Activated effector memory CD4-positive, alpha-beta T cell treated with anti-CD3 and anti-CD28 coated beads, Interleukin-2, amount 50 U/mL, for 16 hours (primary cell): Measurements from ENCODE around the gene ALPK3.

ENCODE experiments used
- DNase-seq: peaks from one replicate; pipeline ENCODE4 v3.0.0-alpha.2; 2020

The ALPK3 gene, protein sequence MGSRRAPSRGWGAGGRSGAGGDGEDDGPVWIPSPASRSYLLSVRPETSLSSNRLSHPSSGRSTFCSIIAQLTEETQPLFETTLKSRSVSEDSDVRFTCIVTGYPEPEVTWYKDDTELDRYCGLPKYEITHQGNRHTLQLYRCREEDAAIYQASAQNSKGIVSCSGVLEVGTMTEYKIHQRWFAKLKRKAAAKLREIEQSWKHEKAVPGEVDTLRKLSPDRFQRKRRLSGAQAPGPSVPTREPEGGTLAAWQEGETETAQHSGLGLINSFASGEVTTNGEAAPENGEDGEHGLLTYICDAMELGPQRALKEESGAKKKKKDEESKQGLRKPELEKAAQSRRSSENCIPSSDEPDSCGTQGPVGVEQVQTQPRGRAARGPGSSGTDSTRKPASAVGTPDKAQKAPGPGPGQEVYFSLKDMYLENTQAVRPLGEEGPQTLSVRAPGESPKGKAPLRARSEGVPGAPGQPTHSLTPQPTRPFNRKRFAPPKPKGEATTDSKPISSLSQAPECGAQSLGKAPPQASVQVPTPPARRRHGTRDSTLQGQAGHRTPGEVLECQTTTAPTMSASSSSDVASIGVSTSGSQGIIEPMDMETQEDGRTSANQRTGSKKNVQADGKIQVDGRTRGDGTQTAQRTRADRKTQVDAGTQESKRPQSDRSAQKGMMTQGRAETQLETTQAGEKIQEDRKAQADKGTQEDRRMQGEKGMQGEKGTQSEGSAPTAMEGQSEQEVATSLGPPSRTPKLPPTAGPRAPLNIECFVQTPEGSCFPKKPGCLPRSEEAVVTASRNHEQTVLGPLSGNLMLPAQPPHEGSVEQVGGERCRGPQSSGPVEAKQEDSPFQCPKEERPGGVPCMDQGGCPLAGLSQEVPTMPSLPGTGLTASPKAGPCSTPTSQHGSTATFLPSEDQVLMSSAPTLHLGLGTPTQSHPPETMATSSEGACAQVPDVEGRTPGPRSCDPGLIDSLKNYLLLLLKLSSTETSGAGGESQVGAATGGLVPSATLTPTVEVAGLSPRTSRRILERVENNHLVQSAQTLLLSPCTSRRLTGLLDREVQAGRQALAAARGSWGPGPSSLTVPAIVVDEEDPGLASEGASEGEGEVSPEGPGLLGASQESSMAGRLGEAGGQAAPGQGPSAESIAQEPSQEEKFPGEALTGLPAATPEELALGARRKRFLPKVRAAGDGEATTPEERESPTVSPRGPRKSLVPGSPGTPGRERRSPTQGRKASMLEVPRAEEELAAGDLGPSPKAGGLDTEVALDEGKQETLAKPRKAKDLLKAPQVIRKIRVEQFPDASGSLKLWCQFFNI (N-terminal part only)

DNA sequence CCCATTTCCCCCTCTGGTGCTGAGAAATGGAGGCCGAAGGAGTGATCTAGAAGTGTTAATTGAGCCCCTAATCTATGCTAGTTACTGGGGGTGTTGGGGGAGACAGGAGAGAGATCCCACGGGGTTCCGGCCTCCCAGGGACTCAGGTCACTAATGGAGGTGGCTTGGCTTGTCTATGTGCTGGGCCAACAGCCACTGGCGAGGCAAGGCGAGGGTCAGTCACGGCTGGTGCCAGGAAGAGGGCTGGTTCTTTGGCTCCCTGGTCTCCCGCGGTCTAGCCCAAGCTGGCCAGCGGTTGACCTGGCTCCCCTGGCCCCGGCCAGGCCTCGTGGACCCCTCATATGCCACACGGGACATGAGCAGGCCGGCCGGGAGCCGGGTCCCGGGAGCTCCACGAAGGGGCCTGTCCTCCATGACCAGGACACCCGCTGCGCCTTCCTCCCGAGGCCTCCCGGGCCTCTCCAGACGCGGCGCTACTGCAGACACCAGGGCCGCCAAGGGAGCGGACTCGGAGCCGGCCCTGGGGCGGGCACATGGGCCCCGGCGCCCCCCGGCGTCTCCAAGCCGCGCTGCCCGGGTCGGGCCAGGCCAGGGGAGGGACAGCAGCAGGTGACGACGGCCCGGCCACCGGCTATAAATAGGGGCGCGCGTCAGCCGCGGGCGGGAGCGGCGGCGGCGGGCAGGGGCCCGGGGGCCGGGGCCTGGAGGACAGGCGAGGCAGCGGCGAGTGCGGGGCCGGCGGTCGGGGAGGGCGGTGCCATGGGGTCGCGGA is at the start of gene ALPK3:
Gene ALPK3 (plus strand): TSS at position 663 of the 772 bp plus-strand sequence. CDS start 97 bp downstream, at position 760.
- DNase-seq = no peak

DNA sequence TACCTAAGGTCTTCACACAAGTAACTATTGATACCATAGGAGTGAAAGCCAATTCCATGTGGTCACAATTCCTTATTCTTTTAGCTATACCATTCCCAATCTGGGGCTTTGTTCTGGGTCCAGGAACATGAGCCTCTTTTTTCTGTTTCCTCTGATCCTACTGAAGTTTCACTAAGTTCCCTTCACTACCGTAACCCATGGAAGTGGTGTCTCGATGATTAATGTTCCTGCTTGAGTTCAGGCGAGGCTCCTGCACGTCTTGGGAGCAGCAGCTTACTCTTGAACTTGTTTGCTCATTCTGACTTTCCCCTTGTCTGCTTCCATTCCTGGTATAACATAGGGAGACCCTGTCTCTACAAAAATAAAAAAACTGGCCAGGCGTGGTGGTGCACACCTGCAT is 45.1 kb upstream of the ALPK3 start:
- no peak for DNase-seq

DNA sequence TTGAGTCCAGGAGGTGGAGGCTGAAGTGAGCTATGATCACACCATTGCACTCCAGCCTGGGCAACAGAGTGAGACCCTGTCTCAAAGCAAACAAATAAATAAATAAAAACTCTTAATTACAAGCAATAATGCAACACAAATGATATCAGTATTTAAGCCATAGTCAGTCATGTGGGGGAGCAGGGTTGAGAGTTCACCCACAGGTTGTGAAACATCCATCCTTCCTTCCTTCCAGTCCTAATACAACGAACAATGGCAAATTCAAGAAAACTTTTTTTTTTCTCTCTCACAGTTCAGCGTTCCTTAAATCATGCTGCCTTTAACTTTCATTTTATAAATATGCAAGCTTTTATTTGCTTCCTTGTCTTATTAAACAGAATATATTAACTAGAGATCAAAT is 44.7 kb upstream of the ALPK3 start:
- no peak for DNase-seq

DNA sequence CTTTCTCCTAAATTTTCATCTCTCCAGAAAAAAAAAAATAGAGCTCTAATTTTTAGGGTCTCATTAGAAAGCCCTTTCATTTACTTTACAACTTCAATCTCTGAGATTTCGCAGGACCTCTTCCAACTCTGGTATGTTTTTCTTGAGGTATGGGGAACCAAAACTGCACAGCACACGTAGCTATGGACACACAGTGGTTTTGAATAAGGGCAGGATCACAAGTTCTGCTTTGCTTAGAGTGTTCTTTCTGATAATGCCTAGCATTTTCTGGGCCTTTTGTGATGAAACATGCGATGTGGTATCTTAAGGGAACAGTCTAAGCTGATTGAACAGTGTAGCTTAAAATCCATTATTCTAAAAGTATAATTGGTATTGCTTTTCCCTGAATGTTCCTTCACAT is 43.4 kb upstream of the ALPK3 start:
- DNase-seq = no peak

DNA sequence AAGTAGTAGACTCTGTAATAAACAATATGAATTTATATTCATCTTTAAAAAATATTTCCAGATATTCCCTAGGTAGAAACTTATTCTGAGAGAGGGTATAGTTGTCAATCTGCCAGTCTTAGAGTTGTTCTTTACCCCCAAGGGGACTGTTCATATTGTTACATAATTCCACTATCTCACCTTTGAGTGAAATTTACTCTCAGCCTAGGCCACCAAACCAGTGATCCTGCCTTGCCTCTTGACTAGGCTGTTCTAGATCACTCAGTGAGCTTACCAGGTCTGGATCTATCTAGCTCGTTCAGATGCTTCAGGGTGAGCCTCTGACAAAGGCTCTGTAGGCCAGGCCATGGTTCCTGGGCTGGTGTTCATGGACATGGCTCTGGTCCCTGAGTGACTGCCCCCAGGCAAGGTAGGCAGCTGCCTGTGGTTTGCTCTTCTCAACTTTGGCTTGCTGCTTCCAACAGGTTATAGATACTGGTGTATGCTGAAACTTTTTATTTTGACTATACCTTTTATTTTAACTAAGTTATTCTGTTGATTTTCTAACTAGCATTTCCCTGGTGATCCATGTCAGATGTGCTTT is 41.2 kb upstream of the ALPK3 start:
- no peak for DNase-seq

DNA sequence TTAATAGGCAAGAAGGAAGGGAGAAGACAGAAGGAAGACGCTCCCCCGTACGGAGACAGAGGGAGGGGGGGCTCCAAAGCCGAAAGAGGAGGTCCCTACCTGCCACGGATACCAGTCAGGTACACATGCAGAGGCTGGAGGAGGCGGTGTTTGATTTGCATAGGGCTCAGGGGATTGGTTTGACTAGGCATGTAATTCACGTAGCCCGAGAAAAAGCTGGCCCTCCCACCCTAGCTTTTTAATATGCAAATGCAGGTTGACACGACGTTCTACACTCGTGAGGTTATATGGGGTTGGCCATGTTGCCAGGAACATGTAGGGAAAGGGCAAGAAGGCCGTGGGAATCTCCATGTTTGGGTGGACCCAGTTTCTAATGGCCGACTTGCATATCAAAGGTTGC is 39.0 kb upstream of the ALPK3 start:
- DNase-seq = no peak

DNA sequence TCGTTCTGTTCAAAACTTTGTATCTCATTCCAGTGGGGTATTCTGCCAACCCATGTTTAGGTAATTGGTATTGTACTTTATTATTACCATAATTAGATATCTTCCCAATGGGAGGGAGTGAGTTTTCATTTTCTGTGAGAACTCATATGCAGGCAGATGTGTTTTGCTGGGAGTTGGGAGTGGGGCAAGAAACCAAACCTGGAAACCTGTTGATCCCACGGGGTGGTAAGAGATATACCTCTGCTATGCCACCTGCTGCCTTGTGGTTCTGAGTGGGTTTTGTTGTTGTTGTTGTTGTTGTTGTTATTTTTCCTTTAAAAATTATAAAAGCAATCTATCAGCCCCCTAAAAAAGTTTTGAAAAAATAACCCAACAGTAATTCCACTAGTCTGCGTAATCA is 36.7 kb upstream of the ALPK3 start:
- DNase-seq = no peak

DNA sequence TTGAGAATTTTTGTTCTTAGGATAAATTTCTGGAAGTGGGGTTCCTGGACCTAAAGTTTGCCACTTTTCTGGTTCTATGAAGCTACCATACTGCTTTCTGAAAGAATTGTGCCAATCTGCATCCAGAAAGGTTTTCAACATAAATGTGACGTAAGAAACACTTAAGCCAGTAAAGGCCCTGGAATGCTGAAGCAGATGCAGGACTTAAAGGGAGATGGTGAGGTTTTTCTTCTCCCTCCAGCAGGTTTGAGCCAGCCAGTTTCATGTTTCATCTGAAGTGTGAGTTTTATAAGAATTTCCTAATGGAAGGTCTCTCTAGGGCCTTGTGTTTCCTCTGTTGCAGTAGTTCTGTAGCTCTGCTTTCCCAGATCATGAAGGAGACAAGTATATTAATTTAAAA is 35.7 kb upstream of the ALPK3 start:
- no peak for DNase-seq

DNA sequence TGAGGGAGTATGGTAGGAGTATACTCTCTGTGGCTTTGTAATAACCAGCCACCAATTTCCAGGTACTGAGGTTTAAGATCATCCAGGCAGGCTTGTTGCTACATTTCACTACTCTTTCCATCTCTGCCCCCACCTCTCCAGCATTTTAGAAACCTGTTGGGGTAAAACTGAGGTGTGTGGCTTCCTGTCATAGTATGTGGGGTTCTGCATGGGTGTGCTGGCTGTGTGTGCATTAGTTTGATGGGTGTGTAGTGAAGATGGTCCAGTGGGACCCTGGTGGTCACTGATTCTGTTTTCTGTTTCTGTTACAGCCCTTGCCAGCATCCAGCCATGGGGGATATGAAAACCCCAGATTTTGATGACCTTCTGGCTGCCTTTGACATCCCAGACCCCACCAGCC is 34.8 kb upstream of the ALPK3 start:
- DNase-seq = no peak

DNA sequence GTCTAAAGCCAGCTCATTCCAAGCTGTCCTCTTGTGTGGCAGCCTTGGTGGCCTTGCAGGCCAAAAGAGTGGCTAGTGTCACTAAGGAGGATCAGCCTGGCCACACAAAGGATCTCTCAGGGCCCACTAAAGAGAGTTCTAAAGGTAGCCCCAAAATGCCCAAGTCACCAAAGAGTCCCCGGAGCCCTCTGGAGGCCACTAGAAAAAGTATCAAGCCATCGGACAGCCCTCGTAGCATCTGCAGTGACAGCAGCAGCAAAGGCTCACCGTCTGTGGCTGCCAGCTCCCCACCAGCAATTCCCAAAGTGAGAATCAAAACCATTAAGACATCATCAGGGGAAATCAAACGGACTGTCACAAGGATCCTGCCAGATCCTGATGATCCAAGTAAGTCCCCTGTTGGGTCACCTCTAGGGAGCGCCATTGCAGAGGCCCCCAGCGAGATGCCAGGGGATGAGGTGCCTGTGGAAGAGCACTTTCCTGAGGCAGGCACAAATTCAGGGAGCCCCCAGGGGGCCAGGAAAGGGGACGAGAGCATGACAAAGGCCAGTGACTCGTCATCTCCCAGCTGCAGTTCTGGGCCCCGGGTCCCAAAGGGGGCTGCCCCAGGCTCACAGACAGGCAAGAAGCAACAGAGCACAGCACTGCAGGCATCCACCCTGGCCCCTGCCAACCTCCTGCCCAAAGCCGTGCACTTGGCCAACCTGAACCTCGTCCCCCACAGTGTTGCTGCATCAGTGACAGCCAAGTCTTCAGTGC is 33.5 kb upstream of the ALPK3 start:
- no peak for DNase-seq

DNA sequence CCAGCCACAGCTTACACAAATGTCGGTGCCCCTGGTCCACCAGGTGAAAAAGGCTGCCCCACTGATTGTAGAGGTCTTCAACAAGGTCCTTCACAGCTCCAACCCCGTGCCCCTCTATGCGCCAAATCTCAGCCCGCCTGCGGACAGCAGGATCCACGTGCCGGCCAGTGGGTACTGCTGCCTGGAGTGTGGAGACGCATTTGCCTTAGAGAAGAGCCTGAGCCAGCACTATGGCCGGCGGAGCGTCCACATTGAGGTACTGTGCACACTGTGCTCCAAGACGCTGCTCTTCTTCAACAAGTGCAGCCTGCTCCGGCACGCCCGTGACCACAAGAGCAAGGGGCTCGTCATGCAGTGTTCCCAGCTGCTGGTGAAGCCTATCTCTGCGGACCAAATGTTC is 32.9 kb upstream of the ALPK3 start:
- DNase-seq = no peak

DNA sequence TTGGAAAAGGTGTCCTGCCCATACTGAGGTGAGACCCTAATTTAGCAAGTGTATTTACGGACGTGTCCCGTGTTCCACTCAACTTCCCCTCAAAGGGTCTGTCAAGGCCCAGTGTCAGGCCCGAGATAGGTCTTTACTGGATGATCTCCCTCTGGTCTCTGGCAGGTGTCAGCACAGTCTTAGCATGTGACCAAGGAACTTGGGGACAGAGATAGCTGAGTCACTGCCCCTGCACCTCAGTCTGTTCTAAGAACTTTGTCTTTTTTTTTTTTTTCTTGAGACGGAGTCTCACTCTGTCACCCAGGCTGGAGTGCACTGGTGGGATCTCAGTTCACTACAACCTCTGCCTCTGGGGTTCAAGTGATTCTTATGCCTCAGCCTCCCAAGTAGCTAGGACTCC is 32.1 kb upstream of the ALPK3 start:
- no peak for DNase-seq

DNA sequence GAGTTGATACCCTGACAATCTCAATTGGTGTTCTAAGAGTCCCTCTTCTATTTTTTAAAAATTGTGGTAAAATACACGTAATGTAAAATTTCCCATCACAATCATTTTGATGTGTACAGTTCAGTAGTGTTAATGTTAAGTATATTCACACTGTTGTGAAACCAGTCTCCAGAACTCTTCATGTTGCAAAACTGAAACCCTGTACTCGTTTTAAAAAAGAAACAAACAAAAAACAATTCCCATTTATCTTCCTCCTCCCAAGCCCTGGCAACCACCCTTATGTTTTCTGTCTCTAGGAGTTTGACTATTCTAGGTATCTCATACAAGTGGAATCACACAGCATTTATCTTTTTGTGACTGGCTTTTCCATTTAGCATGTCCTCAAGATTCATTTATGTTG is 28.7 kb upstream of the ALPK3 start:
- DNase-seq = no peak

DNA sequence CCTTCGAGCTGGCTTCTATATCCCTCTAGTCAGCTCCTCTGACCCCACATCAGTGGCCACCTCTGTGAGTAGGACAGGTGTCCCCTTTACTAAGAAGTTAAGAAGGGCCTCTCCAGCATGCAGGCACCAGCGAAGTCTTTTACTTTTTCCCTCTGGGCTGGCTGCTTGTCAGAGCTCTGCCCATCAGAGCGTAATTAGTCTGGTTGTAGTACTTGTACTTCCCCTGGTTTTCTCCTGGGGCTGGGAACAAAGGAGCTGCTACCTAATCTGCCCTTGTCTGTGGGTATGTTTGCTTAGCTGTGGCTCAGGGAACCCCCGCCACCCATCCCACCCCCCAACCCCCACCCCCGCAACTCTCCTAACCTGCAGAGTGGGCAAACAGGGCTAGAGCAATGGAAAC is 27.4 kb upstream of the ALPK3 start:
- DNase-seq = no peak

DNA sequence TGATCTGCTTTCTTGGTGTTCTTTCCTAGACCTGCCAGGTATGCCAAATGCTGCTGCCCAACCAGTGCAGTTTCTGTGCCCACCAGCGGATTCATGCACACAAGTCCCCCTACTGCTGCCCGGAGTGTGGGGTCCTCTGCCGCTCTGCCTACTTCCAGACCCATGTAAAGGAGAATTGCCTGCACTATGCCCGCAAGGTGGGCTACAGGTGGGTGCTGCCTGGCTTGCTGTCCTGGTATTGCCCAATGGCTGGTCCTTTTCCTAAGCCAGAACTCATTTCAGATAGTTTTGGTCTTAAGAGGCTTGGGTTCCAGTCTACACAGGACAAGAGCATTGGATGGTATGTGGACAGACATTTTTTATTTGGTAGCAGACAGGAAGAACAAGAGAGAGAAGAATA is 26.5 kb upstream of the ALPK3 start:
- DNase-seq = no peak

DNA sequence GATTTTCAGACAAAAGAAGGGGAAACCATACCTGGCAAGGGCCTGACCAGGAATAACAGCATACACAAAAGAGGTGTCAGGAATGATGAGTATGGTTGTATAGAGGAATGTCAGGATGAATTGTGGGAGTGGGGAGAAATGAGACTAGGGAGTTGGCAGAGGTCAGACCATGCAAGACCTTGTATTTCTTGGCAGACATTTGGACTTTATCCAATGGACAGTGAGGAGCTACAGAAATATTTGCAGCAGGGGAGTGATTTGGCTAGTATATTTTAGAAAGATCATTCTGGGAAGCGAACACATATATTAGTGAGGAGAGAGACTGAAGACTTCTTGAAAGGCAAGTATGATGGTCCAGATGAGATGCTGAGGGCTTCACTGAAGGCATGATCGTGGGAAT is 25.4 kb upstream of the ALPK3 start:
- no peak for DNase-seq

DNA sequence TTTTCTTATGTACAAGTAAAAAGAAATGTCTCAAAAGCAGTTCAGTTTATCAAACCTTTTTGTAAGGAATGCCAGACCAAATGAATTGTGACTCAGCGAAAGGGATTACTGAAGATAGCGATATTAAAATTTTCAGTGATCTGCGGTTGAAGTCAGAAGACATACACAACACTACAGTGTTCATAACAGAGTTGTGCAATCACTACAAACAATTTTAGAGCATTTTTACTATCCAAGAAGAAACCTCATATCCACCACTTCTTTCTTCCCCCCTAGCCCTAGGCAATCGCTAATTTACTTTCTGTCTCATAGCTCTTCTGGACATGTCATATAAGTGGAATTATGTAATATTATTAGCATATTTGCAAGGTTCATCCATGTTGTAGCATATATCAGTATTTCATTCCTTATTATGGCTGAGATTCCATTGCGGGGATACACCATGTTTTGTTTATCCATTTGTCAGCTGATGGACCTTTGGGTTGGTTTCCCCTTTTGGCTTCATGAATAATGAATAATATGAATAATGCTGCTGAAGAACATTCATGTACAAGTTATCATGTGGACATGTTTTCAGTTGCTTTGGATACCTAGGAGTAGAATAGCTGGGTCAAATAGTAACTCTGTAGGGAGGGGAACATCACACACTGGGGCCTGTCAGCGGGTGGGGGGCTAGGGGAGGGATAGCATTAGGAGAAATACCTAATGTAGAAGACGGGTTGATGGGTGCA is 23.6 kb upstream of the ALPK3 start:
- DNase-seq = no peak

DNA sequence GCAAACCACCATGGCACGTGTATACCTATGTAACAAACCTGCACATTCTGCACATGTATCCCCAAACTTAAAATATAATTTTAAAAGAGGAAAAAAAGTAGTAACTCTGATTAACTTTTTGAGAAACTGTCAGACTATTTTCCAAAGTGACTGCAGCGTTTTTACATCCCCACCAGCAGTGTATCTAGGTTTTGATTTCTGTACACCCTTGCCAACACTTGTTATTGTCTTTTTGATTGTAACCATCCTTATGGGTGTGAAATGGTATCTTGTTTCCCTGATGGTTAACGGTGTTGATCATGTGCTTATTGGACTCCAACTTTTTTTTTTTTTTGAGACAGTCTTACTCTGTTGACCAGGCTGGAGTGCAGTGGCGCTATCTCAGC is 23.0 kb upstream of the ALPK3 start:
- DNase-seq = no peak

DNA sequence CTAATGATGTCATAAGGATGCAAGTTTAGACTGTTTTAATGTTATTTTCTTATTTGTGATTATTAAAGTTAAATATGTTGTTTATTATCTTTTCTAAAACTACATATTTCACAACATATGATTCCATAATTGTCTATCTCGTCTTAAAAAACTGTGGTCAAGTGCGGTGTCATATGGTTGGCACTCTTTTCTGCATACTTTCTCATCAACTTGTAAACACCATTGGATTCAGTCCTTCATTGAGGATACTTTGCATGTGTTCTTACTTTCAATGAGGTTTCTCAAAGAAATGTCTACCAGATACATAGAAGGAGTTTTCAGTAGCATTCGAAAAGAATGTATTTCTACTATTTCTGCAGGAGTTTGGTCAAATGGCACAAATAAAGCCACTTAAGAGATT is 22.0 kb upstream of the ALPK3 start:
- no peak for DNase-seq

DNA sequence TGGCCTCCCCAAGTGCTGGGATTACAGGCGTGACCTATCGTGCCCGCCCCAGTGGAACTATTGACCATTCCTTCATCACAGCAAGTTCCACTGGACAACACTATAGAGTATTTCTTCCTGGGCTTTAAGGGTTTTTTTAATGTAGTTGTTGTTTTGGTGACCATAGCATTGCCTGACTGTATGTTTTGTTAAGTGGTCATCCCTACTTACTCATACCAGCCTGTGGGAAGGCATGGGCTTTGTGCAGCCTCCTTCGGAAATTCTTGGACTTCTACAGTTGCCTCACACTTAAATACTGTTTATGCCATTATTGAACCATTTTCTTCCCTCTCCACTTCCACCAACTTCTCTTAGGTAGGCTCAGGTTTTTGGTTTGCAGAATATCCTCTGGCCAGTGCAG is 19.9 kb upstream of the ALPK3 start:
- DNase-seq = no peak

DNA sequence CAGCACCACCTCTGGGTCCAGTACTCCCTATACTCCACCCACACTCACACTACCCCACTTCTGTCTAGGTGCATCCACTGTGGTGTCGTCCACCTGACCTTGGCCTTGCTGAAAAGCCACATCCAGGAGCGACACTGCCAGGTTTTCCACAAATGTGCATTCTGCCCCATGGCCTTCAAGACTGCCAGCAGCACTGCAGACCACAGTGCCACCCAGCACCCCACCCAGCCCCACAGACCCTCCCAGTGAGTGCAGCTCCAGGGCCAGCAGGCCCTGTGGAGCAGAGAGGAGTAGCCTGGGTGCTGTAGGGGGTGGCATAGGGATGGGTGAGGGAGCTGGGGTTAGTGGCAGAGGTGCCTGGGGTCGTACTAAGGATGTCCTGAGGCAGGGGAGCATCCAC is 19.4 kb upstream of the ALPK3 start:
- no peak for DNase-seq
